Urinary bladder (tissue), 4 donors: ENCODE data around the gene DCBLD1. TPM values are rescaled to one million over a fixed set of nuclear protein-coding genes. Genes with fewer than 3 reads are reported as not detected.
A peak's percentile ranks its signal among the peaks of the same experiment; 100 is the strongest.
"Not testable (repeated sequence)": the region's sequence is repeated elsewhere in the genome, so short reads cannot be mapped to it uniquely, and the experiment has no call there.

Experiments used
- DNase-seq: peaks from one replicate; pipeline ENCODE4 v3.0.0-alpha.2; 2015; ENCODE audit errors: extremely low spot score
- H3K27ac ChIP-seq: one replicate; pipeline ENCODE4 v1.5.1; 2013; ENCODE audit warnings: low read depth, mild to moderate bottlenecking, moderate library complexity
- H3K36me3 ChIP-seq: one replicate; pipeline ENCODE4 v1.6.1; 2013; ENCODE audit warnings: mild to moderate bottlenecking, moderate library complexity; ENCODE audit not compliant: insufficient read depth
- H3K4me1 ChIP-seq: one replicate; pipeline ENCODE4 v1.6.1; 2013; ENCODE audit warnings: mild to moderate bottlenecking, moderate library complexity; ENCODE audit not compliant: insufficient read depth
- H3K4me3 ChIP-seq: one replicate; pipeline ENCODE4 v1.5.1; 2013; ENCODE audit warnings: low read depth, low read length
- WGBS: extraction: QIAGEN DNeasy Blood & Tissue Kit; methylation state at CpG from one replicate; pipeline ENCODE4 v1.1.7; 2013; 5-methylcytosine and 5-hydroxymethylcytosine counted together
- polyA plus RNA-seq: library from polyadenylated mRNA; stranded (reverse); fragments of 200-250 nt; gene quantifications from one replicate; pipeline ENCODE4 v1.2.3, GENCODE V29; 2013
- total RNA-seq: library from RNA; depleted of rRNA; stranded (reverse); fragments of >200 nt; gene quantifications from one replicate; pipeline ENCODE4 v1.2.3, GENCODE V29; 2014
- donor health status: healthy with polysubstance abuse.
- donor health status: healthy.

Gene DCBLD1
- total RNA-seq (20.9 TPM), polyA plus RNA-seq (4.5 TPM)

- no peak for DNase-seq
- H3K27ac ChIP-seq: peak within 1 kb of the TSS; percentile 82
- under 1% methylated on average over 96 of the region's 96 CpGs for WGBS
- peaks cover 2% of the 10 kb centered on the region for H3K4me1 ChIP-seq
- H3K4me3 ChIP-seq: peak within 1 kb of the TSS; percentile 73
- H3K36me3 ChIP-seq: no peaks in the 10 kb centered on the region
These were observed at the start of gene DCBLD1 for GRCh38 chr6:117482240-117483003. Gene DCBLD1 (plus strand): TSS chr6:117482674. CDS start chr6:117482782, 108 bp downstream.

- Histone ChIP-seq H3K4me3 (no peak overlapping the region), H3K4me1 (no peaks in the 10 kb centered on the region), H3K27ac (no peak overlapping the region), H3K36me3 (no peaks in the 10 kb centered on the region)
- no peak for DNase-seq
- 85% methylated on average over 2 of the region's 2 CpGs for WGBS
These were observed 41.6 kb upstream of the DCBLD1 start for GRCh38 chr6:117440706-117441525.

GRCh38 chr6:117441824-117442264 is 40.6 kb upstream of the DCBLD1 start:
- WGBS: 75% methylated on average over 2 of the region's 2 CpGs
- no peak for DNase-seq
- Histone ChIP-seq H3K36me3 (no peaks in the 10 kb centered on the region), H3K4me1 (no peaks in the 10 kb centered on the region), H3K4me3 (no peak overlapping the region), H3K27ac (no peak overlapping the region)

GRCh38 chr6:117442313-117442712 is 40.2 kb upstream of the DCBLD1 start:
- H3K36me3 ChIP-seq, H3K4me1 ChIP-seq, H3K4me3 ChIP-seq, H3K27ac ChIP-seq, DNase-seq: not testable (repeated sequence)
- WGBS: 87% methylated on average over 8 of the region's 8 CpGs

- H3K4me1 ChIP-seq: no peaks in the 10 kb centered on the region
- H3K27ac ChIP-seq: no peak overlapping the region
- H3K4me3 ChIP-seq: no peak overlapping the region
- no peaks in the 10 kb centered on the region for H3K36me3 ChIP-seq
- 70% methylated on average over 2 of the region's 2 CpGs for WGBS
- DNase-seq: no peak
These were observed 37.9 kb upstream of the DCBLD1 start for GRCh38 chr6:117444600-117444999.

DNA sequence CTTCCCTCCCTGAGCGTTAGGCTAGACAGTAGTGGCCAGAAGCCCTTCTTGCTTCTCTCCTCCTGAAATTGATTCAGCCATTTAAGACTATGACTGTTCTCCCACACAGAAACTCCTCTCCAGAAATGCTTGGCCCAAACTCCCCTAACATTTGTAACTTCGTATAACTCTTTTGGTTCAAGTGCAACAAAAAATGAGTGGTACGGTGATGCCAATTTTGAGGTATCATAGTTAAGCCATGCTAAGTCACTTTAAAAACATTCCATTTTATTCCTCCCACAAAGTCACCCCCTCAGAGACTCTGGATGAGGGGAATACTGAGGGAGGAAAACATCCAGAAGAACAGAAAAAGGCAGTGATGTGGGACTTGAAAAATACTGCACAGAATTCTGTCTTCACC is 35.6 kb upstream of the DCBLD1 start:
- Histone ChIP-seq H3K27ac (no peak overlapping the region), H3K4me1 (no peaks in the 10 kb centered on the region), H3K36me3 (no peaks in the 10 kb centered on the region), H3K4me3 (no peak overlapping the region)
- DNase-seq: no peak
- WGBS: 81% methylated on average over 3 of the region's 3 CpGs

- H3K4me3 ChIP-seq: no peak overlapping the region
- no peak for DNase-seq
- no peaks in the 10 kb centered on the region for H3K36me3 ChIP-seq
- WGBS: 37% methylated on average over 5 of the region's 5 CpGs
- H3K27ac ChIP-seq: no peak overlapping the region
- H3K4me1 ChIP-seq: no peaks in the 10 kb centered on the region
These were observed 34.5 kb upstream of the DCBLD1 start for GRCh38 chr6:117448011-117448410.

- no peaks in the 10 kb centered on the region for H3K4me1 ChIP-seq
- WGBS: 18% methylated on average over 6 of the region's 6 CpGs
- DNase-seq: no peak
- H3K27ac ChIP-seq: no peak overlapping the region
- H3K4me3 ChIP-seq: no peak overlapping the region
- no peaks in the 10 kb centered on the region for H3K36me3 ChIP-seq
These were observed 33.6 kb upstream of the DCBLD1 start for GRCh38 chr6:117448732-117449485.

DNA sequence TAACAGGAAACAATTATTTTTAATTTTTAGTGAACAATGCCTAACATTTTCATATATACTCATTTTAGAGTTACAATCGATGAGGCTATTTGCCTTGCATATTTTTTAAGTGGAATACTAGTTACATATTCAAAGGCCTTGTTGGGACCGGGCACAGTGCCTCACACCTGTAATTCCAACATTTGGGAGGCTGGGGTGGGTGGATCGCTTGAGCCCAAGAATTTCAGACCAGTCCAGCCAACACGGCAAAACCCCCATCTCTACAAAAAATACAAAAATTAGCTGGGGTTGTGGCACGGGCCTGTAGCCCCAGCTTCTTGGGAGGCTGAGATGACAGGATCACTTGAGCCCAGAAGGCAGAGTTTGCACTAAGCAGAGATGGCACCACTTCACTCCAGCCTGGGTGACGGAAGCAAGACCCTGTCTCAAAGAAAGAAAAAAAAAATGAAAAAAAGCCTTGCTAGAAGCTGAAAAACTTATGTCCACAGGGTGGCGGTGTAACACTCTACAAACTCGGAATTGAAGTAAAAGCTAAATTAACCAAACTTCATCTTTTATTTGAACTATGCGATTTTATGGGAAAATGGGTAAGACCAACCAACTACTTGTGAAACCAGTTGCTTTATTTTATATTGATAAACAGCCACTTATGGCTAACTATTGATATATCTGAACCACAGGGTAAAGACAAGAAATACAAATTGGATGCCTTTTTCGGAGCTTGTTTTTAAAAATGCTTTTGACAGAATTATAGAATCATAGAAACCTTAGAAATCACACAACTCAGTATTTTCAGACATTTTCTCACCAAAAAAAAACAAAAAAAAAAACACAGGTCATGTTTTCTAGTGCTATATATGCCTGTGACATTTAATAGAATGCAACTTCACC is 32.7 kb upstream of the DCBLD1 start:
- H3K4me1 ChIP-seq: no peaks in the 10 kb centered on the region
- no peak overlapping the region for H3K4me3 ChIP-seq
- no peaks in the 10 kb centered on the region for H3K36me3 ChIP-seq
- peak; percentile 39 for DNase-seq
- WGBS: 36% methylated on average over 10 of the region's 10 CpGs
- no peak overlapping the region for H3K27ac ChIP-seq

DNA sequence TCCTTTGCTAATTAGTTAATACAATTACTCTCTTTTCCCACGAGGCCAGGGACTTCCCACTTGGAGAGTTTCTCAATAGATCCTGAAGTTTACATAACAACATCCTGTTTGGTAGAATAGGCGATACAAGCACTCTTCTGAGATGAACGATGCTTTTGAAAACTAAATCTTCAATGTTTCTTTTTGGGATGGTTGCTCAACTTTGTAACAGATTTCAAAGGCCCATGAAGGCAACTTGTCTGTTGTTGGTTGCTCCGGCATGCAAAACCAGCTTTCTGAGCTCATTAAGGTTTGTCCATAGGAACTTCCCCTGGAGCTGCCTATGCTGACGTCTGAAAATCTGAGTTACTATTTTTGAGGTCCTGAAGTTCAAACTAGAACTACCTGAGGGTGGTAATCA is 30.8 kb upstream of the DCBLD1 start:
- DNase-seq: no peak
- no peak overlapping the region for H3K27ac ChIP-seq
- H3K4me1 ChIP-seq: no peaks in the 10 kb centered on the region
- H3K4me3 ChIP-seq: no peak overlapping the region
- no peaks in the 10 kb centered on the region for H3K36me3 ChIP-seq
- WGBS: 35% methylated on average over 5 of the region's 5 CpGs

- Histone ChIP-seq H3K27ac (no peak overlapping the region), H3K36me3 (no peaks in the 10 kb centered on the region), H3K4me1 (no peaks in the 10 kb centered on the region), H3K4me3 (no peak overlapping the region)
- DNase-seq: no peak
- WGBS: 84% methylated on average over 1 of the region's 1 CpG
These were observed 26.2 kb upstream of the DCBLD1 start for GRCh38 chr6:117456250-117456649.

GRCh38 chr6:117456998-117457397 is 25.5 kb upstream of the DCBLD1 start:
- Histone ChIP-seq H3K4me1 (no peaks in the 10 kb centered on the region), H3K27ac (no peak overlapping the region), H3K36me3 (no peaks in the 10 kb centered on the region), H3K4me3 (no peak overlapping the region)
- no peak for DNase-seq
- WGBS: 84% methylated on average over 5 of the region's 5 CpGs
